Measurements from ENCODE around the gene MIGA1.
A peak's percentile ranks its signal among the peaks of the same experiment; 100 is the strongest.
"Not testable (repeated sequence)": the region's sequence is repeated elsewhere in the genome, so short reads cannot be mapped to it uniquely, and the experiment has no call there.

MIGA1 gene, protein sequence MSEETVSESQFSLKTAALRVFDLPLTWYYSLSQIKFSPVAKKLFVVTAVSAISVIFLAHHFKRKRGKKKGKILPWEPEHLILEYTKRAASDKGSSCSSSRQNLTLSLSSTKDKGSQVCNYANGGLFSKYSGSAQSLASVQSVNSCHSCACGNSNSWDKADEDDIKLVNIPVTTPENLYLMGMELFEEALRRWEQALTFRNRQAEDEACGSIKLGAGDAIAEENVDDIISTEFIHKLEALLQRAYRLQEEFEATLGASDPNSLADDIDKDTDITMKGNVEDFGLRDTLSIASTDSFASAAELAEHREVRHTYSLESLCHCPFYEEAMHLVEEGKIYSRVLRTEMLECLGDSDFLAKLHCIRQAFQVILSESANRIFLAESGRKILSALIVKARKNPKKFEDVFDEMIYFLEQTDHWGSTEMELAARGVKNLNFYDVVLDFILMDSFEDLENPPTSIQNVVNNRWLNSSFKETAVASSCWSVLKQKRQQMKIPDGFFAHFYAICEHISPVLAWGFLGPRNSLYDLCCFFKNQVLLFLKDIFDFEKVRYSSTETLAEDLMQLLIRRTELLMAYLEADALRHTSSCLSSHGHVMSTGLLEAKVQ

GRCh38 chr1:77779529-77780281 is at the start of gene MIGA1:
Gene MIGA1, plus strand, starts transcription at chr1:77779649. Its CDS starts 3,604 bp downstream, at chr1:77783253.
- DNase-seq (ENCODE audit: low spot score), result peak; percentile 92

DNA sequence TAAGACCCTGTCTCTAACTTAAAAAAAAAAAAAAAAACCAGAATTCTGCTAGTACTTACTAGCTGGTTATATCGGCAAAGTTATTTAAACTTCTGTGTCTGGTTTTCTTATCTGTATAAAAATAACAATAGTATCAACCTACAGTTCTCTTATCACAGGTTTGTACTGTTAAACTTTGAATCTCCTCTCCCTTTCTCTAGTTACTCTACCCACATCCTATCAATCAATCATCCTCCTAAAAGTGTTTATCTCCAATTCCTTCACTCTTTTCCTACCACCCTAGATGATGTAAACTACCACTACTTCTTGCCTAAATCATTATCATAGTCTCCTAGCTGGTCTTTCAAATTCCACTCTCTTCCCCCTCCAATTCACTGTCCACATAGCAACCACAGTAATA is 47.4 kb upstream of the MIGA1 start:
- no peak for DNase-seq (ENCODE audit: low spot score)

DNA sequence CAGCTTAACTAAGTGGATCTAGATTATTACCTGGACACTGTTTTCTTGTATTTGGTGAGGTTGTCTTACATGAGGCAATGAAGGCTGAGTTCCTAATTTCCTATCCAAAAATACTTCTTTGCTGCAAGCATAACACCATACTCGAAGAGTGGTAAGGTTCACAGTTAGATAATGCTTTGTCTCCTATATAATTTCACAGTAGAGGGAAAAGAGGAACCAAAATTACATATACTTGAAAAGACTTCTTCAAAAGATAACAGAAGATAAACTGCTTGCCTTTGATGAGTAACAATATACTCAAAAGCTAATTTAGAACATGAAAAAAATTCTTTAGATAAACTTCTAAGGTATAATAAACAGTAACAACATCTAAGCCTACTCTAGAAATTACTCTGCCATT is 40.2 kb upstream of the MIGA1 start:
- DNase-seq (ENCODE audit: low spot score), result no peak

DNA sequence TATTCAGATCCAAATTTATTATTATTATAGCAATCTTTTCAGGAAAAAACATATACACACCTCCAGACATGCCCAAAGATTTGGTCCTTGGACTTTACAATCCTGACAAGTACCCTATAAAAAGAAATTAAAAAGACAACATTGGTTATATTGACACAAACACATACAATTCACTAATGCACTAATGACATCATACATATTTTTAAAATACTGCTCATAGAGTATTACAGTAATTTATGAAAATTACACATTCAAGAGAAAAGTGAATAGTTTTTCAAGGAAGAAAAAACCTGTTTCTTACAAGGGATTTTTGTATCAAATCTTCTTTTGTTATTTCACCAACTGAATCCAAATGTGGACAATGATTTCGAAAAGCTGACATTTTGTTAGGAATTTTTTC is 38.1 kb upstream of the MIGA1 start:
- DNase-seq (ENCODE audit: low spot score), result no peak

DNA sequence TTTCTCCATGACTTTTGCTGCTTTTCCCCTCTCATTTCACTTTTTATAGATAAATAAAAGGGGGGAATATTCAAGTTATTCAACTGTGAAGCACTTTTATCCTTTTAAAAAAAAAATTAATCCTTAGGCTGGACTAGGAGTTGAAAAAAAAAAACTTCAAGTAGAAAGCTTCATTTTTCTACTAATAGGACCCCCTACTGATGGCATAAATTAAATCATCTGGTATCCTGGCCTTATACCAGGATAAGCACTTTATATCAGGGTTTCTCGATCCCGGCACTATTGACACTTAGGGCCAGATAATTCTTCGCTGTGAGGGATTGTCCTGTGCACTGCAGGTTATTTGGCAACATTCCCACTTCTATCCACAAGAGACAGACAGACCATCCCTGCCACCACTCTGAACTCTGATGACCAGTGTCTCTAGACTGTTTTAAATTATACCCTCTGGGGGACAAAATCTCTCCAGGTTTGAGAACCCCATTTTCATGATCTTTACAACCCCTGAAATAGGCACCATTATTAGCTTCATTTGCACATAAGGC is 37.4 kb upstream of the MIGA1 start:
- no peak for DNase-seq (ENCODE audit: low spot score)

- no peak for DNase-seq (ENCODE audit: low spot score)
These were observed 34.9 kb upstream of the MIGA1 start for GRCh38 chr1:77744576-77744975.

GRCh38 chr1:77749489-77749888 is 30.0 kb upstream of the MIGA1 start:
- not testable (repeated sequence) for DNase-seq (ENCODE audit: low spot score)

DNA sequence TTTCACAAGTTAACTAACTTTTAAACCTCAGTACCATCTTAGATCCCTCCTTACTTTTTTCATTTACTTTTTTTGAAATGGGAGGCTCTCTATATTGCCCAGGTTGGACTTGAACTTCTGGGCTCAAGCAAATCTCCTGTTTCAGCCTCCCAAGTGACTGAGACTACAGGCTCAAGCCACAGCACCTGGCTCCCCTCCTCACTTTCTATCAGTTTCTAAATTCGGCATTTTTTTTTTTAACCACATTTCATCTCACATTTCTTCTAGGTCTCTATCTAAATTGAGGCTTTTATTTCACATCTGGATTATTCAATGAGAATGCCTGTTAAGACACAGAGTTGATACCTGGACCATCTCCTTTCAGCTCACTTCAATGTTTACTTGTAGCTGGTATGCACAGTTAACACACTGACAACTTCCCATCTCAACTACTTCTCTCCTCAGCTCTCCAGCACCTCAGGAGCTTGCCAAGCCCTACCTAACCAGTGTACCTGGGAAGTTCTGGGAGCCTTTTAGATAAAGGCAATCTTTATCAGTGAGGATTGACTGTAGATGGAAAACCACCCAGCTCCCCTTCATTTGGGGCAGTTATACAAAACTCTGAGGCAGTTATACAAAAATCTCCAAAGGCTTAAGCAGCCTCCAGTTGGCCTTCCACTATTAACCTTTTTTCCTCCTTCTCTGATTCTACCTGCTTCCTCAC is 23.2 kb upstream of the MIGA1 start:
- DNase-seq (ENCODE audit: low spot score), result no peak

DNA sequence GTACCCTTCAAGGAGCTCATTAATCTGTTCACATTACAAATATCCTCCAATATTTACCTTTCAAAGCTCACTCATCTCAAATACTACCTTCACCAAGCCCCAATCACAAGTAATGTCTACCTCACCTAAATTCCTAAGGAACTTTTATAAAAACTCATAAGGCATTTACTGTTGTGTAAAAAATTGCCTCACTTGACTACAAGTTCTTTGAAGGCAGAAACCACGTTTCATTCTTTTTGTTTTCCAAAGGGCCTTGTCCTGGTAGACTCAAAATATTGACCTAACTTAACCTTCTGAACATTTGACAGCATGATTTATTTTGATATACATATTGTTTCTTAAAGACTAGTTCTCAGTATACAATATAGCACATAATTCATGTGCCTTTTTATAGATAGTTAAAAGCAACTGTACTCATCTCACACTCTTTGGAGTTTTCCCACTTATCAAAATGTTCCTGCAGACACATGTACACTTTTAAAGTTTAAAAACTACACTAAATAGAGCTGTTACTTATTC is 22.3 kb upstream of the MIGA1 start:
- no peak for DNase-seq (ENCODE audit: low spot score)

- DNase-seq (ENCODE audit: low spot score), result peak; percentile 68
These were observed 21.8 kb upstream of the MIGA1 start for GRCh38 chr1:77757603-77758002.

- DNase-seq (ENCODE audit: low spot score), result peak; percentile 97
These were observed 20.1 kb upstream of the MIGA1 start, which contains the start of gene USP33 for GRCh38 chr1:77759071-77760028. Gene USP33, minus strand, starts transcription at chr1:77759852. Its CDS starts 18,155 bp downstream, at chr1:77741697.

GRCh38 chr1:77762072-77762476 is 17.4 kb upstream of the MIGA1 start:
- peak; percentile 48 for DNase-seq (ENCODE audit: low spot score)

DNA sequence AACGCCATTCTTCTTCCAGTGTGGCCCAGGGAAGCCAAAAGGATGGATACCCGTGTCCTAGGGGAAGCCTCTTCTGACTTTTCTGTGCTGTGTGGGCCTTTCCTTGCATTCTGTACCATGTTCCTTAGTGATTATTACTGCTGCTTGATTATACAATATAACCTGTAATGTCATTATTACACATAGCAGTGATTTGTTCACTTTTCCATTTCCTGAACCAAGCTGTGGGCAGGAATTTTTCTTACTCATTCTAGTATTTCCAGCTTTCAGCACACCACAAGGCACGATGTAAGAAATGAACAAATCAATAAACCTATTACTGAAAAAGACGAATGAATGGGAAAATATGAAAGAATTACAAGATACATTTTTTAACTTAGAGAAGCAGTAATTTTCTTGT is 11.4 kb upstream of the MIGA1 start:
- DNase-seq (ENCODE audit: low spot score), result no peak

GRCh38 chr1:77776007-77776700 is 3.3 kb upstream of the MIGA1 start:
- no peak for DNase-seq (ENCODE audit: low spot score)

DNA sequence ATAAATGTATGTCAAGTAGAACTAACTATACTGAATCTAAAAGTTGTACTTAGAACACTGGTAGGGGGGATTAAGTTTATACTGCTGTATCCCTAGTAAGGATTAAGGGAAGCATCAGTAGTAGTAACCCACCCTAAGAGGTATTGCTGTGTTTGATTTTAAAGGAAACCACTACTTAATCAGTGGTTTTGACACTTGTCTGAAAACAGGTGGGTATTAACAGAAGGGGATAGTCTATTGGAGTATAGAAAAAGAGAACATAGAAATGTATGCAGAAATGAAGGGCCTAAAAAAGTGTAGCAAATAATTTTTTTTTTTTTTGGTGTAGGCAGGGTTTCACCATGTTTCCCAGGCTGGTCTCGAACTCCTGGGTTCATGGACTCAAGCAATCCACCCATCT is 2.2 kb downstream of the MIGA1 start:
- no peak for DNase-seq (ENCODE audit: low spot score)

DNA sequence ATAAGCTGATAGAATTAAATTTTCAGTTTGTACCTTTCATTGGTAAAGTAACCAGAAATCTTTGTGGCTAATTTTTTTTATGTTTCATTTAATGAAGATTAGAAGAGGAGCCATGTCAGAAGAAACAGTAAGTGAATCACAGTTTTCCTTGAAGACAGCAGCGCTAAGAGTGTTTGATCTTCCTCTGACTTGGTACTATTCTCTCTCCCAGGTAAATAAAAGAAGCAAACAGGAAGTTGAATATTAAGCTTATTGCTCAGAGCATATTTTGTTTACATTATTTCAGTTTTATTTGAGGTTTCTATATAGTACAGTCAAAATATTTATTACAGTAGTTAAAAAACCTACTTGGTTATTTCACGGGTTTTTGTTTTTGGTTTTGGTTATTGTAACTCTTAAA is 3.7 kb downstream of the MIGA1 start:
- DNase-seq (ENCODE audit: low spot score), result no peak

GRCh38 chr1:77786093-77786741 is 6.8 kb downstream of the MIGA1 start:
- not testable (repeated sequence) for DNase-seq (ENCODE audit: low spot score)

DNA sequence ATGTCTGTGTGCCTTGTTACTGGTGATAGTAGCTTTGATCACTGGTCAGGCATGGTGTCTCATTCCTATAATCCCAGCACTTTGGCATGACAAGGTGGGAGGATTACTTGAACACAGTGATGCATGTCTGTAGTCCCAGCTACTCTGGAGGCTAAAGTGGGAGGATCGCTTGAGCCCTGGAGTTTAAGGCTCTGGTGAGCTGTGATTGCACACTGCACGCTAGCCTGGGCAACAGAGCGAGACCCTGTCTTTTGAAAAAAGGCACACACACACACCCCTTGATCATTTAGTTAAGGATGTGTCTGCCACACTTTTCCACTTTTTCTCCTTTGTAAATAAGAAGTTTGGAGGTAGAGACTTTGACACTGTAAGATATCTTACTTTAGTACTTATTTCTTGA is 15.1 kb downstream of the MIGA1 start:
- no peak for DNase-seq (ENCODE audit: low spot score)

DNA sequence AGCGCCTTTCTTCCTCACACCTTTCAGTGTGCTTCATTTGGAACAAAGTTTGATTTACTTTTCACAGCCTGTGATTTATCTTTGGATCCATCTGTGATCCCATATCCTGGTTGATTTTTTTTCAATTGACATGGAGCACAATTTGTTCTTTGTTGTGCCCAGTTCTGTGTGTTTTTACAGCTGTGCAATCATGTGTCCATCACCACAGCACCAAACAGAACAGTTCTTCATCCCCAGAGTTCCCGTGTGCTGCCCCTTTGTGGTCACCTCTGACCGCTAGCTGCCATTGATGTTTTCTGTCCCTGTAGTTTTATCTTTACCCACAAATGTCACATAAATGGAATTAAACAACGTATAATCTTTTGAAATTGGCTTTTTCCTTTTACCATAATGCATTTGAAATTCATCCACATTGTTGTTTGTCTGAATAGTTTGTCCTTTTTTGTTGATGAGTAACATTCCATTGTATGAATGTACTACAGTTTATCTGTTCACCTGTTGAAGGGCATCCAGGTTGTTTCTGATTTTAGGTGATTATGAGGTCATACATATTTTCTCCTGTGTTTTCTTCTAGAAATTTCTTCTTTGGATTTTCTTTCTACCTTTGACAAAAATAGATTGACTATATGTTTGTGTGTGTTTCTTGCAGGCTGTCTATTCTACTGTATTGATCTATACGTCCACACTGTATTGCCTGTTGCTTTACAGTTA is 17.4 kb downstream of the MIGA1 start:
- DNase-seq (ENCODE audit: low spot score), result no peak

Data from GM03348 (cell line).